HUES48 (cell line): ENCODE results near the gene COBL.

Experiments used
- H3K27ac ChIP-seq: one replicate; pipeline ENCODE4 v1.7.0; 2013; ENCODE audit warnings: low read depth, low read length, inconsistent platforms
- H3K27me3 ChIP-seq: 2 replicates; pipeline ENCODE4 v1.6.1; 2013; ENCODE audit warnings: mild to moderate bottlenecking, low read length; ENCODE audit not compliant: control insufficient read depth, insufficient read depth
- H3K36me3 ChIP-seq: 2 replicates; pipeline ENCODE4 v1.6.1; 2013; ENCODE audit warnings: low read length; ENCODE audit not compliant: control insufficient read depth, insufficient read depth
- H3K4me1 ChIP-seq: 2 replicates; pipeline ENCODE4 v1.6.1; 2013; ENCODE audit warnings: mild to moderate bottlenecking, low read length; ENCODE audit not compliant: control insufficient read depth, insufficient read depth
- H3K4me3 ChIP-seq: 2 replicates; pipeline ENCODE4 v1.5.1; 2013; ENCODE audit warnings: mild to moderate bottlenecking, low read depth, low read length
- H3K9ac ChIP-seq: 2 replicates; pipeline ENCODE4 v1.6.1; 2013; ENCODE audit warnings: mild to moderate bottlenecking, low read depth, low read length, moderate library complexity
- H3K9me3 ChIP-seq: 2 replicates; pipeline ENCODE4 v1.6.1; 2013; ENCODE audit warnings: low read length; ENCODE audit not compliant: control insufficient read depth, insufficient read depth

The COBL gene

DNA sequence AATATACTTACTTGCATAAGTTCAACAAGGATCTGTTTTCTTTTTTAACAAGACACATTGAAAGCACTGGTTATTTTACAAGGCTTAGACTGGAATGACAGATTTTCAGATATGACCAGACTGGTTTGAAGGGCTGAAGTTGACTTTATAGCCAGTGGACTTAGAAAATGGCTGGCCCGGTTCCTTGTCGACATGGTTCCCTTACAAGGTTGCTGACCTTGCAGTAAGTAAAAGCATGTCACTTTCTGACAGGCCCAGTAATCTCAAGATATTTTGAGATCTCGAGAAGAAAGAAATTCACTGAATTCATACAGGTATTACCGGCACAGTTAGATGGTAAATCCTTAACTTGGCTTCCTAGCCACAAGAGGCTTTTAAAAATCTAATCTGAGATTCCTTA is 136.5 kb downstream of the COBL start:
- no peaks in the 10 kb centered on the region for H3K9me3 ChIP-seq
- H3K9ac ChIP-seq: no peak overlapping the region
- H3K4me3 ChIP-seq: no peak overlapping the region
- H3K27me3 ChIP-seq: no peaks in the 10 kb centered on the region
- peaks cover 21% of the 10 kb centered on the region for H3K4me1 ChIP-seq
- H3K27ac ChIP-seq: no peak overlapping the region
- H3K36me3 ChIP-seq: peaks cover 17% of the 10 kb centered on the region

DNA sequence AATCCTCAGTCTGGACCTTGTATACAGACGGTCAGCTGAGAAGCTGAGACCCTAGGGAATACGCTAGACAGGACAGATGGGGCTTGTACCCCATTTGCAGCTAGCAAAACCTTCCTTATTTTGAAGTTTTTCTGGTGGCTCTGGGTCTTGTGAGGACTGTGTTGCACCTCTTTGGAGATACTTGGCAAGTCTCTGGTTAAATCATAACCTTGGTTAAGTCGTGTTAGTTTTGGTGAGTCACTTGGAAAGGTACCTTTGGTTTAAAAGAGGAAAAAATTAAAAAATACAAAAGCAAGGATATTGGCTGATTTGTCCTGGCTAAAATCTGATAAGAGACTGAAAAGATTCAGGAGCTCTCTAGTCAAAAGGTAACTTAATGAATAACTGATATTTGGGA is 140.6 kb downstream of the COBL start:
- Histone ChIP-seq H3K27ac (peak overlapping the region; percentile 92), H3K4me1 (peaks cover 29% of the 10 kb centered on the region)

DNA sequence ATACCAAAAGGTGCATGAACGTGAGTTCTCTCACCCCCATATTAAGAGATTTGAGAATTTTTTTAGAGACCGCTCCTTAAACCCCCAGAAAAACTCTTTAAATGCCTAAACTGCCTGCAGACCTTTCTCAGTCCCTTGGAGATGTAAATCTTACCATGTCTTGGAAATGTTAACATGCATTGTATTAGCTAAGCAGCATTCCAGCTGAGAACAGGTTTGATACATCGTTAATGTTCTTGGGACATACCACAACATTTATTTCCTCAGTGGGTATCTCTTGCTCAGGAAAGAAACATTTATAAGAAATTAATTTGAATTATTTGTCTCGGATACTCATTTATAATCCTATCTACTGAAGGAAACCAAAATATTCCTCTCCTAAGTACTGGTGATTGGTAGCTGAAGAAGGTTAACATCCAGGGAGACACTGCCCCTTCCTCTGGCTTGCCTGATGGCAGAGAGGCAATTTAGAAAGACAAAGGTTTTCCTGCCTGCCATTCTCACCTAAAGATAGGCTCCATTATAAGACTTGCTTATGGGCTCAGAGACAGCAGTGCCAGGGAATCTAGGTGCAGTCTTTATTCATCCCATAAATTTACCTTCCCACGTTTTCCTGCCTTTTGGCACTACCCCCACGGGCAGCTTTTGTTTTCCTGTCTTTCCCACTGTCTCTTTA is 141.2 kb downstream of the COBL start:
- H3K4me1 ChIP-seq: peaks cover 29% of the 10 kb centered on the region
- H3K27ac ChIP-seq: peak overlapping the region; percentile 92
- H3K4me3 ChIP-seq: peak overlapping the region; percentile 29
- H3K9me3 ChIP-seq: no peaks in the 10 kb centered on the region
- no peaks in the 10 kb centered on the region for H3K36me3 ChIP-seq
- peak overlapping the region; percentile 14 for H3K9ac ChIP-seq
- H3K27me3 ChIP-seq: no peaks in the 10 kb centered on the region

More for the DNA sequence above, 140.6 kb downstream of the COBL start:
- no peaks in the 10 kb centered on the region for H3K36me3 ChIP-seq
- H3K4me3 ChIP-seq: peak overlapping the region; percentile 29
- H3K27me3 ChIP-seq: no peaks in the 10 kb centered on the region
- no peaks in the 10 kb centered on the region for H3K9me3 ChIP-seq
- peak overlapping the region; percentile 14 for H3K9ac ChIP-seq

DNA sequence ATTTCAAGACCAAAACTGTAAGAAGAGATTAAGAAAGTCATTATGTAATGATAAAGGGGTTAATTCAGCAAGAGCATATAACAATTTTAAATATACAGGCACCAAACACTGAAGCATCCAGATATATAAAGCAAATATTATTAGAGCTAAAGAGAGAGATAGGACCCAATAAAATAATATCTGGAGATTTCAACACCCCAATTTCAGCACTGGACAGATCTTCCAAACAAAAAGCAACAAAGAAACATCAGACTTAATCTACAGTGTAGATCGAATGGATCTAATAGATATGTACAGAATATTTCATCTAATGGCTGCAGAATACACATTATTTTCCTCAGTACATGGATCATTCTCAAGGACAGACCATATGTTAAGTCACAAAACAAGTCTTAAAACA is 151.3 kb downstream of the COBL start:
- Histone ChIP-seq H3K4me3 (no peak overlapping the region), H3K36me3 (no peaks in the 10 kb centered on the region), H3K27me3 (no peaks in the 10 kb centered on the region), H3K9me3 (no peaks in the 10 kb centered on the region), H3K27ac (no peak overlapping the region), H3K9ac (no peak overlapping the region), H3K4me1 (peaks cover 6% of the 10 kb centered on the region; the same call in 1 of the 2 replicates)

DNA sequence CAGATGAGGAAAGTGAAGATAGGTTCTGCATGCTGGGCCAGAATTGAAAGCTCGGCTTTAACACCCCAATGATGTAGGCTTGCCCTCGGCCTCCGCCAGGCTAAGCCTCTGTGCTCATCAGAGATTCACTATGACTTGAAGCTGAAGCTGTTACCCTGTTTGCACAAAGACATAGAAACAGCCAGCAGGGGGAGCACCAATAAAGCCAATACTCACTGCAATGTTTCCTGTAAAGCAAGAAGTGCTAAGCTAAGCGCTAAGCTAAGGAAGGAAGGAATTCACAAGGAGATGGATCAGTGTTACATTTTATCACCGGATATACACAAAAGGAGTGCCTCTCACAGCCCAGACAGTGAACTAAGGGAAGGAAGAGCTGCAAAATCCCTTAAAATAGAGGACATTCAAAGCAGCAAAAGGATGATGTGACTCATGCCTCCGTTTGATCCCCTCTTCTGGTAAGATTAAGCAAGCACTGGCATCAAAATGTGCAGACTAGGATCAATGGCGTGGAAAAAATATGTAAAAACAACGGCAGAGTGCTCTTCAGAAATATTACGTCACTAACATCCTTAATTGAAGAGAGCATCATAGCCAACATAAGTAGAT is 153.8 kb downstream of the COBL start:
- H3K4me1 ChIP-seq: peaks cover 6% of the 10 kb centered on the region; the same call in 1 of the 2 replicates
- no peaks in the 10 kb centered on the region for H3K27me3 ChIP-seq
- no peak overlapping the region for H3K27ac ChIP-seq
- no peak overlapping the region for H3K4me3 ChIP-seq
- no peaks in the 10 kb centered on the region for H3K9me3 ChIP-seq
- no peak overlapping the region for H3K9ac ChIP-seq
- H3K36me3 ChIP-seq: no peaks in the 10 kb centered on the region

DNA sequence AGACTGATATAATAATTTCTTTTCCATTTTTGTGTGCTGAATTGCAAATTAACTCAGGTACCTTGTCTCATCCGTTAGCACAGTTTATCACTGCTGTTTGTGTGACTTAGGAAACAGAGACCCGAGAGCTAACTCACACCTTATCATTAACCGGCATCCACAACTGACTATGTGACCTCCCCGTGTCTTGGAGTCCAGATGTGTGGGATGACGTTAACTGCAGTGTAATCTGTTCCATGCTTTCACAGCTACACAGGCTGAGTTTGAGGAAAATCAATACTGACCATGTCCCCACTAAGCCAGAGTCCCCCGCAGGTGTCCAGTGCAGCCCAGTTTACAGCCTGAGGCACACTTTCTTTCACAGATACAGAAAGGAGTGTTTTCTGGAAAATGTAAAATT is 154.7 kb downstream of the COBL start:
- Histone ChIP-seq H3K9ac (no peak overlapping the region), H3K4me1 (peaks cover 6% of the 10 kb centered on the region; the same call in 1 of the 2 replicates), H3K27me3 (no peaks in the 10 kb centered on the region), H3K27ac (no peak overlapping the region), H3K9me3 (no peaks in the 10 kb centered on the region), H3K4me3 (no peak overlapping the region), H3K36me3 (no peaks in the 10 kb centered on the region)

DNA sequence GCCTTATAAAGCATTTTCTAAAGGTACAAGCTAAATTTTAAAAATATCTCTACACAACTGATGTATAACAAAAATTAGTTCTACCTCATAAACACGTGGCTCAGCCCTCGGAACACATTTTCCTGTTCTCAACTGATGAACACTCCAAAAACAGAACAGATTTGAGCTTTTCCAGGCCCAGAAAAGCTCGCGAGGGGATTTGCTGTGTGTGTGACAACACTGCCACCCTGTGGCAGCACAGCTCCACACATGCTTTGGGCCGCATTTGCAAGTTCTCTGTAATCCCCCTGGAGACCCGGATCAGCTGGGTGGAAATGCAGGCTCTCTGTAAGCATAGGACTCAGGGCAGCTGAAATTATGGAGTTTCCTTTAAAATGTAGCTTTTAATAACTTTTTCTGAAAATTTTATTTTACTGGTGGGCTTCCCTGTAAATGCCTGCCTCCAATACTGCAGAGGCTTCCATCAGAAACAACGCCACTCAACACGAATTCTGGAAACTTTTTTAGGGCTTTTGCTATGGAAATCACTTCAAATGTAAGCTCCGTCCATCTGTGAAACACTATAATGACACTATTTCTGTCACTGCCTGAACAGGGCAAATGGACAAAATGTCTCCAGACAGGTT is 155.5 kb downstream of the COBL start:
- Histone ChIP-seq H3K9ac (no peak overlapping the region), H3K27me3 (no peaks in the 10 kb centered on the region), H3K36me3 (no peaks in the 10 kb centered on the region), H3K27ac (no peak overlapping the region), H3K9me3 (no peaks in the 10 kb centered on the region), H3K4me3 (no peak overlapping the region), H3K4me1 (peaks cover 6% of the 10 kb centered on the region; the same call in 1 of the 2 replicates)

DNA sequence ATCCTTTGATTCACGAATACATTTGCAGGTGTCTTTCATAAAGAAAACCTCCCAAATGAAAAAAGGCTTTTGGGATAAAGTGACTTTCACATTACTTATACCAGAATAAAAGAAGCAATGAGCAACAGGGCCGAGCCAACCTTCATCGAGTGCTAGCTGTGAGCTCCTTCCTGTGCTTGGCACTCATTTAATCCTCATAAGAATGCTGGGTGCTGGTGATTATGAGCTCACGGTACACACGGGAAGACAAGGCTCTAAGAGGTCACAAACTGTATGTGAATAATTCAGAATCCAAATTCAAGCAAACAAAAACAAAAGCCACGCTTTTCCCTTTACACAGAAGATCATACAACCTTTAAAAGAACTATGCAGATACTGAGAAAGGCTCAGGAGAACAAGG is 156.2 kb downstream of the COBL start:
- Histone ChIP-seq H3K36me3 (no peaks in the 10 kb centered on the region), H3K27ac (no peak overlapping the region), H3K9me3 (no peaks in the 10 kb centered on the region), H3K4me3 (no peak overlapping the region), H3K4me1 (peaks cover 6% of the 10 kb centered on the region; the same call in 1 of the 2 replicates), H3K27me3 (no peaks in the 10 kb centered on the region), H3K9ac (no peak overlapping the region)

DNA sequence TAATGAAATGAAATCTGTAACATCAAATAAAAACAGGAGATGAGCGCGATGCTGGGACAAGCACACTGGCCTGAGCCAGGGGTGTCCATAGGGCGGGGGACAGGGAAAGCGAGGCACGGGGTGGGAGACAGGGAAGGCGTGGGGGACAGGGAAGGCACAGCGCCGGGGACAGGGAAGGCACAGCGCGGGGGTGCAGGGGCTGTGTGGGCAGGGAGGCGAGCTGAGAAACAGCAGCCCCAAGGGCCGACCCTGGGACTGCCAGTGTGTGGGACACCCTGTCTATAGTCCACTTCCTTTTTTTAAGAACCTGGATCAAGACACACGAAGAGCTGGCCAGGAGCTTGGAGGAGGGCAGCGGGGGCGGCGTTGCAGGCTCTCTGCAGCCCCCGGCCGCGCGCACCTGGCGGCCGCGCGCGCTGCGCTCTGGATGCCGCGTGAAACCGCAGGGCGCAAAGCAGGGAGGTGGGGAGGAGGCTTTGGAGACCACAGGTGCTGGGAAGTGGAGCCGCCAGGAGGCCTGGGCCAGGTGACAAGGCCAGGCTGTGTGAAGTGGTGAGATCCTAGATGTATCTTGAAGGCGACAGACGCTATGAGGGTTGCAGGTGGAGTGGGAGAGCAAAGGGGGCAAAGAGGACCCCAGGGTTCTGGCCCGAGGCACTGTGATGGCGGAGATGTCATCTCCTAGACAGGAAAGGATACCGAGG is 157.7 kb downstream of the COBL start:
- Histone ChIP-seq H3K27ac (no peak overlapping the region), H3K4me3 (no peak overlapping the region), H3K9me3 (no peaks in the 10 kb centered on the region), H3K9ac (no peak overlapping the region), H3K27me3 (no peaks in the 10 kb centered on the region), H3K36me3 (no peaks in the 10 kb centered on the region), H3K4me1 (peaks cover 6% of the 10 kb centered on the region; the same call in 1 of the 2 replicates)

DNA sequence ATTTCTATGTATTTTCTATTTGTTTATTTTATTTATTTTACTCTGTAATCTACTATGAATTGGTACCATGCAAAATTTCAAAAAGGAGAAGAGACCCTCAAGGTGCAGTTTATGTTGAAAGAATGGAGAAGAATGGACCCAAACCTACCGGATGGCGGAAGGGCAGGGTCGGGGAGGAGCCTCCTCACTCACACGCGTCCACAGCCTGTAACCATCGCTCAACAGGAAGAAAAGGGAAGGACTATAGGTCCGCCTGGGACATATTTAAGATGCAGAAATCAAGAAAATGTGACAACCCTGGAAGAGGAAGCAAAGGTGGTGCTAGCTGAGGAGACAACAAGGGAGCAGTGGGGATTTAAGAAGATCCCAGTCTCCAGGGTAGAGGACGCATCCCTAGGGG is 158.4 kb downstream of the COBL start:
- H3K27ac ChIP-seq: no peak overlapping the region
- H3K4me1 ChIP-seq: peaks cover 4% of the 10 kb centered on the region; the same call in 1 of the 2 replicates
- no peaks in the 10 kb centered on the region for H3K27me3 ChIP-seq
- H3K9me3 ChIP-seq: no peaks in the 10 kb centered on the region
- no peak overlapping the region for H3K4me3 ChIP-seq
- no peak overlapping the region for H3K9ac ChIP-seq
- no peaks in the 10 kb centered on the region for H3K36me3 ChIP-seq

DNA sequence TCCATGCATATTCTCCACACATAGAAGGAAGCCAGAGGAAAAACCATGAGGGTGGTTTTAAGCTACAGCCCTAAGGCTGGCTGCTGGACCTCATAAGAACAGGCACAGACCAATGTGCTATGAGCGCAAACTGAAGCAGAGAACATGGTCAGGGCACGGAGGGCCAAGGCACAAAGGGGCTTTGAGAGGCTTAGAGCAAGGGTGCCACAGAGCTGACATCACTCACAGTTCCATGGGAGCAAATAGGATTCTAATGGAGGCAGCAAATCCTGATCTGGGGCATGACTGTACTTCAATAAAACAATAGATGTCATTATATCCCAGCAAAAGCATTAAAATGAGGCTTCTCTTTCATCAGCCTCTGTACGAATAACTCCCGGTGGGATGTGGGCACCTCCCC is 162.4 kb downstream of the COBL start:
- no peaks in the 10 kb centered on the region for H3K27me3 ChIP-seq
- no peak overlapping the region for H3K27ac ChIP-seq
- no peaks in the 10 kb centered on the region for H3K36me3 ChIP-seq
- H3K4me3 ChIP-seq: no peak overlapping the region
- H3K4me1 ChIP-seq: peaks cover 13% of the 10 kb centered on the region
- no peak overlapping the region for H3K9ac ChIP-seq
- no peaks in the 10 kb centered on the region for H3K9me3 ChIP-seq
